DMS53 treated with DMSO at 0.1 percent for 48 hours (cell line): Measurements from ENCODE around the gene ARHGEF25.
"Not testable (repeated sequence)": the region's sequence is repeated elsewhere in the genome, so short reads cannot be mapped to it uniquely, and the experiment has no call there.

Experiments used
- DNase-seq: peaks from one replicate; lab custom pipeline; 2025; ENCODE audit not compliant: unreplicated experiment; lab: John Stamatoyannopoulos, UW

Gene ARHGEF25

DNA sequence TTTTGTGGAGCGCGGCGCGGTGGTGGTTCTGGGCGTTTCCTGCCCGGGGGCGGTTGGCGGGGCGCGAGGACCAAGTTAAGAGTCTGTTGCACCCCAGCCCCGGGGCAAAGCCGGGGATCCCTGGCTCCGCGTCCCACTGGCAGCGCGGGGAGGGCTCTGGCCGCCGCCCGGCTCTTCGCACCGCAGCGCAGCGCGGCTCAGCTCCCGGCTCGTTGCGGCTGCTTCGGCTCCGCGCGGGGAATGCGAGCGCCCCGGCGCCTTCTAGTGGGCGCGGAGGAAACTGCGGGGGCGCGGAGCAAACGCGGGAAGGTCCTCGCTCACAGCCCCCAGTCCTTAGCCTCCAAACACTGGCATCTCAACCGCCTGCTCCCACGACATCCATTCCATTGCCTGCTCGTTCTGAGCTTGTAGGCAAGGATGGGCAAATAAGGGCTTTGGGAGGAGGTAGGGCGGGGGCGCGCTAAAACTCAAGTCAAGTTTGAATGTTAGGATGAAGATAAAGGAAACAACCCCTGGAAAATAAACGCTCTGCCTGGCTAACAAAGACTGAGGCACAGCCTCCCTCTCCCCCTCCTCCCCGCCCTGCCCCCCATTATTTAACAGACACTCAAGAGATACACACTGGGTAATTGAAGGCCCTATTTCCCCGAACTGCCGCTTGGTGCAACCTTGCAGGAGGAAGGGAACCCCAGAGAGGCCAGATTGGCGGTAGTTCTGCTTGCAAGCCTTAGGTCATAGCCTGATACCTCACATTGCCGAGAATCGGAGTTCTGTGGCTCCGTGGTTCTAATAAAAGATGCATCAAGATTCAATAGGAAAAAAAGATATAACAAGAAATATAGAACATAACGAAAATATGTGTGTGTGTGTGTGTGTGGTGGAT lies 22.0 kb downstream of the ARHGEF25 start, which contains the start of gene B4GALNT1:
Gene B4GALNT1, minus strand, starts transcription at position 244 of the 883 bp plus-strand sequence. CDS start 1,069 bp downstream, outside the sequence.
- DNase-seq = peak; percentile 55

DNA sequence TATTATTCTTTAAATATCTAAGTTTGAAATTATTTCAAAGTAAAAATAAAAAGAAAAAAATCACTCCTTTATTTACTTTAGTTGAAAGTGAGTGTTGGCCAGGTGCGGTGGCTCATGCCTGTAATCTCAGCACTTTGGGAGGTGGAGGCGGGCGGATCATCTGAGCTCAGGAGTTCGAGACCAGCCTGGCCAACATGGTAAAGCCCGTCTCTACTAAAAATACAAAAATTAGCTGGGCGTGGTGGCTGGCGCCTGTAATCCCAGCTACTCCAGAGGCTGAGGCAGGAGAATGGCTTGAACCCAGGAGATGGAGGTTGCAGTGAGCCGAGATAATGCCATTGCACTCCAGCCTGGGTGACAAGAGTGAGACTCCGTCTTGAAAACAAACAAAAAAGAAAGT lies 25.5 kb downstream of the ARHGEF25 start:
- not testable (repeated sequence) for DNase-seq

DNA sequence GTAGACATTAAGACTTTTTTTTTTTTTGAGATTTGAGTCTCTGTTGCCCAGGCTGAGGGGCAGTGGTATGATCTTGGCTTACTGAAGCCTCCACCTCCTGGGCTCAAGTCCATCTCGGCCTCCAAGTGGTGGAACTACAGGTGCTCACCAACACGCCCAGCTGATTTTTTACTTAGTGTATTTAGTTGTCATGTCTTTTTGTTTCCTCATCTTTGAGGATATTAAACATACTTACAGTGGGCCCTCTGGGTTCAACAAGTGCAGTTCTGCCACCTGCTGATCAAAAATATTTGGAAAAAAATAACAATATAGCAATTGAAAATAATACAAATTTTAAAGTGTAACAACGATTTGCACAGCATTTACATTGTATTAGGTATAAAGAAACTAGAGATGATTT lies 26.1 kb downstream of the ARHGEF25 start:
- no peak for DNase-seq

DNA sequence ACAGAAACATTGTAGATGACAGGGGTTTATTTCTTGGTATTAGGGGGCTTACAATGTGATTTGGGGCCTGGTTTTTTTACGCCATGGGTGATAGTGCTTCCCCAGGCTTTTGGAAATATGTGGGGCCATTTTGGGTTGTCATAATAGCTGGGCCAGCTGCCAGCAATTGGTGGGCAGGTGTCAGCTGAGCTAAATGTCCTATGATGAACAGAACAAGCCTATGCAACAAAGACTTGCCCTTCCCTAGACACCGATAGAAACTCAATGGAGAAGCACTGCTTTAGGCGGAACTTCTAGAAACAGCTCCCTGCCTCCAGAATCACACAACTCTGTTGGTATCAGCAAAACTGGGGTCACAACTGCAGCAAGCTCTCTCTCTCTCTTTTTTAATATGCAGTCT lies 26.9 kb downstream of the ARHGEF25 start:
- no peak for DNase-seq

DNA sequence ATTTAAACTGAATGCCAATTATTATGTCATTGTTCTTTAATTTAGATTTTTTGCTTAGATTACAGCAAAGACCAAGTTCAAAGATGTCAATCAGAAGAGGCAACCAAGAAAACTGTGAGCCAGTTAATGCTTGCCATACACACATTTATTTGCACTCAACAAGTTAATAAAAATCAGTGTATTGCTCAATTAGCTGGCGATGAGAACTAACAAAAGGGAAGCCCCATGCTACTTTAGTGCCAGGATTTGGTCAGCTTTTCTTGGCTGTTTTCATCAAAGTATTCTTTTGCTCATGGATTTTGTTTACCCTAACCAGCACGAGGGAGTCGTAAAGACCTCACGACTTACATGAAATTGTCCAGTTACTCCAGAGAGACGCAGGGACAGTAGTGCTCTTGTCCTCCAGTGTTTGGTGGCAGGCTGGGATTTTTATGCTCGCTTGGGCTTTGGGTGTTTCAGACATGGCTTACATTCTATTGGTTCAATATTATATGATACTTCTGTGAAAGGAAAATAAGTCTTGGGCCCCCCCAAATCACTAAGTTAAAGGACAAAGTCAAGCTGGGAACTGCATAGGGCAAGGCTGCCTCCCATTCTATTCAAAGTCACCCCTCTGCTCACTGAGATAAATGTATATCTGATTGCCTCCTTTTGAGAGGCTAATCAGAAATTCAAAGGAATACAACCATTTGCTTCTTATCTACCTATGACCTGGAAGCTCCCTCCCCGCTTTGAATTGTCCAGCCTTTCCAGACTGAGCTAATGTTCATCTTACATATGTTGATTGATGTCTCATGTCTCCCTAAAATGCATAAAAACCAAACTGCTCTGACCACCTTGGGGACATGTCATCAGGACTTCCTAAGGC lies 29.2 kb downstream of the ARHGEF25 start:
- DNase-seq = no peak

DNA sequence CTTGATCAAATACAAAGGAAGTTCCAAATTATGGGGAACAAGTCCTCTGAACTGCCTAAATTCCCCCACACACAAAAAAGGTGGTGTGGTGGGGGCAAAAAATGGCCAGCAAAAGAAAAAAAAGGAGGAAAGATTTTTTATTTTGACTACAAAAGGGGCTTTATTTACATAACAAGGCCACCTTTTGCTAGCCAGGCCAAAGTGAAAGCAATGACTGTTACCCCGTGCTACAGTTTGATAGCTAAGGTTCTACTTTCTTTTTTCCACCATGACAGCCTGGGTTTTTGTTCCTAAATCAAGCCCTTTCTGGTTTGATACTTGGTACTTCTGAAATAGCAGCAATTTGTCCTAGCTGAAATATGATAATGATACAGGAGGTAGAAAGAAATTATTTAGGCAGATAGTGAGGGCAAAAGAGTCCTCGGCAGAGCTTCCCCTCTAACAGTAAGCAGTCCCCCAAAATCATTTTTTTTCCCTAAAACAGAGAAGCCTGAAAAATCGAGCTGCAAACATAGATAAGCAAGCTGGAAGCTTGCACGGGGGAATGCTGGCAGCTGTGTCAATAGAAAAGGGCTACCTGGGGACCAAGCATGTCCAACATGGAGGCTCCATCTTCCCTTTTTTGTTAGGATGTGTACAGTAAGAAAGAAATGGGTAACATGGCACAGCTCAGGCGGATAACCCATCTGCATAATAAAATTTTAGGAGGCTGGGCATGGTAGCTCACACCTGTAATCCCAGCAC lies 30.6 kb downstream of the ARHGEF25 start:
- DNase-seq = no peak

DNA sequence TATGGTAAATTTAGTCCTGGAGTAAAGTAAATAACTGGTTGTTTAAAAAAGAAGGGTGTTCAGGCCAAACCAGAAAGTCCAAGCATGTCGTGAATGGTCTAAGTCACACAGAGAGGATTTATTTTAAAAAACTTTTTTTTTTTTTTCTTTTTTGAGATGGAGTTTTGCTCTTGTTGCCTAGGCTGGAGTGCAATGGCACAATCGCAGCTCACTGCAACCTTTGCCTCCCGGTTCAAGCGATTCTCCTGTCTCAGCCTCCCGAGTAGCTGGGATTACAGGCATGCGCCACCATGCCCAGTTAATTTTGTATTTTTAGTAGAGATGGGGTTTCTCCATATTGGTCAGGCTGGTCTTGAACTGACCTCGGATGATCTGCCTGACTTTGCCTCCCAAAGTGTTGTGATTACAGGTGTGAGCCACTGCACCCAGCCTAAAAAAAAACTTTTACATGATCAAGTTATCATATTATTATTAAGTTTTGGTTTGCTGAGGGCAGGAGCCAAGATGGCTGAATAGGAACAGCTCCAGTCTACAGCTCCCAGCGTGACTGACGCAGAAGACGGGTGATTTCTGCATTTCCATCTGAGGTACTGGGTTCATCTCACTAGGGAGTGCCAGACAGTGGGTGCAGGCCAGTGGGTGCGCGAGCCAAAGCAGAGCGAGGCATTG lies 34.9 kb downstream of the ARHGEF25 start:
- DNase-seq = not testable (repeated sequence)

DNA sequence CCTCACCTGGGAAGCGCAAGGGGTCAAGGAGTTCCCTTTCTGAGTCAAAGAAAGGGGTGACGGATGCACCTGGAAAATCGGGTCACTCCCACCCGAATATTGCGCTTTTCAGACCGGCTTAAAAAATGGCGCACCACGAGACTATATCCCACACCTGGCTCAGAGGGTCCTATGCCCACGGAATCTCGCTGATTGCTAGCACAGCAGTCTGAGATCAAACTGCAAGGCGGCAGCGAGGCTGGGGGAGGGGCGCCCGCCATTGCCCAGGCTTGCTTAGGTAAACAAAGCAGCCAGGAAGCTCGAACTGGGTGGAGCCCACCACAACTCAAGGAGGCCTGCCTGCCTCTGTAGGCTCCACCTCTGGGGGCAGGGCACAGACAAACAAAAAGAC lies 35.4 kb downstream of the ARHGEF25 start:
- not testable (repeated sequence) for DNase-seq

DNA sequence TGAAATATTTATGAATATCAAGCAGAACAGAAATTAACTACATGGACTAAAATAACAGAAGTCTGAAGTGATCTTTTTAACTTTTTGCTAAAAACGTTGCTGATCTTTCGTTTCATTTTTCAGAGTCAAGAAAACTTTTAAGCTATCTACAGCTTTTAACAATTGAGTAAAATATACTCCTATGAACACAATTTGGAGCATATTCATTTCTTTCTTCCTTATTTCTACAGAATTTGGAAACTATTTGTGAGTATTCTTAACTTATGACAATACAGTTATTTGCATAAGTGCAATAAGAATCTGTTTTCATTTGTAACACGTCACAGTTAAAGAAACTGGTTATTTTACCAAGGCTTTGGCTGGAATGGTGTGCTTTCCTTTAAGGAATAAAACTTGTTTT lies 42.8 kb downstream of the ARHGEF25 start:
- DNase-seq = no peak

DNA sequence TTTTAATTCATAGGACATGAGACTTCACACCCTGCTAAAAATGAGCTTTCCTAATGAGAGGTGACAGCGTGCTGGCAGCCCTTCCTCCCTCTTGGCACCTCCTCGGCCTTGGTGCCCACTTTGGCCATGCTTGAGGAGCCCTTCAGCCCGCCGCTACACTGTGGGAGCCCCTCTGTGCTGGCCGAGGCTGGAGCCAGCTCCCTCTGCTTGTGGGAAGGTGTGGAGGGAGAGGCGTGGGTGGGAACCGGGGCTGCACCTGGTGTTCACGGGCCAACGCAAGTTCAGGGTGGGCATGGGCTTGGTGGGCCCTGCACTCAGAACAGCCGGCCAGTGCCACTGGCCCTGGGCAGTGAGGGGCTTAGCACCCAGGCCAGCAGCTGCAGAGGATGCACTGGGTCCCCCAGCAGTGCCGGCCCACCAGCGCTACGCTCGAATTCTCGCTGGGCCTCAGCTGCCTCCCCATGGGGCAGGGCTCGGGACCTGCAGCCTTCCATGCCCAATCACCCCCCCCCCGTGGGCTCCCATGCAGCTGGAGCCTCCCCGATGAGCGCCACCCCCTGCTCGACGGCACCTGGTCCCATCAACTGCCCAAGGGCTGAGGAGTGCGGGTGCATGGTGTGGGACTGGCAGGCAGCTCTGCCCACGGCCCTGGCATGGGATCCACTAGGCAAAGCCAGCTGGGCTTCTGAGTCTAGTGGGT lies 44.5 kb downstream of the ARHGEF25 start:
- DNase-seq = no peak

DNA sequence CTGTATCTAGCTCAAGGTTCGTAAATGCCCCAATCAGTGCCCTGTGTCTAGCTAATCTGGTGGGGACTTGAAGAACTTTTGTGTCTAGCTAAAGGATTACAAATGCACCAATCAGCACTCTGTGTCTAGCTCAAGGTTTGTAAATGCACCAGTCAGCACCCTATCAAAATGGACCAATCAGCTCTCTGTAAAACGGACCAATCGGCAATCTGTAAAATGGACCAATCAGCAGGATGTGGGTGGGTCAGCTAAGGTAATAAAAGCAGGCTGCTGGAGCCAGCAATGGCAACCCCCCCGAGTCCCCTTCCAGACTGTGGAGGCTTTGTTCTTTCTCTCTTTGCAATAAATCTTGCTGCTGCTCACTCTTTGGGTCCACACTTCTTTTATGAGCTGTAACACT lies 45.2 kb downstream of the ARHGEF25 start:
- not testable (repeated sequence) for DNase-seq

DNA sequence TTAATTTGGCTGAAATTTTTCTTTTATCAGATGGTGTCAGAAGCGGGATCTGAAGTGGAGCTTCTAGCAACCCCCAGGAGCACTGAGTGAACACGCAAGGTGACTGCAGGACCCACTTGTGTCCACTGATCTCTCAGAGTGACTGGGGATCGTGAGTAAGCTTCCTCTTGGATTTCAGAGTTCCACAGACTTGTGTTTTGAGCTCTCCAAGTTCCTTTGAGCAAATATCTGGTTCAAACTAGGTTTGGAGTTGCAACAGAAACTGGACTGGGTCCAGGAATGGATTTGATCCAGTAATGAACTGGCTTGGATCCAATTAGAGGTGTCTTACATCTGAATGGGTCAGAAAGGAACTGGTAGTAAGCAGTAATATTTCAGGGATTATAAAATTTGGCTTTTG lies 46.5 kb downstream of the ARHGEF25 start:
- no peak for DNase-seq

DNA sequence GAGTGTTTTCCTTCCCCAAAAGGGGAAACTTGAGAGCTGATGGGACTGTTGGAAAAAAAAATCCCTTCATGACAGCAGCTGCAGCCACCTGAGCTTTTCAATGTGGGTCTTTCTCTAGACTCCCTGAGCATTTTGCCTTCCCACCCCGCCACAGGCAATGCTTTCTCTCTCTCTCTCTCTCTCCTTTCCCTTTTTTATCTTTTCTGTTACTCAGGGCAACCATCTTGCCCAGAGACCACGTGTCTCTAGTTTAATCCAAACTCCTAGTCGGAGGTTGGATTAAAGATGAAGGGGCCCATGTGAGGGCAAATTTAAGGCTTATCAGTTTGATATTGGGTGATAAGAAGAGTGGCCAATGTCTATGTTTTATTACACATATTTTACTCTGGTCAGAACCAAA lies 47.7 kb downstream of the ARHGEF25 start:
- DNase-seq = no peak

DNA sequence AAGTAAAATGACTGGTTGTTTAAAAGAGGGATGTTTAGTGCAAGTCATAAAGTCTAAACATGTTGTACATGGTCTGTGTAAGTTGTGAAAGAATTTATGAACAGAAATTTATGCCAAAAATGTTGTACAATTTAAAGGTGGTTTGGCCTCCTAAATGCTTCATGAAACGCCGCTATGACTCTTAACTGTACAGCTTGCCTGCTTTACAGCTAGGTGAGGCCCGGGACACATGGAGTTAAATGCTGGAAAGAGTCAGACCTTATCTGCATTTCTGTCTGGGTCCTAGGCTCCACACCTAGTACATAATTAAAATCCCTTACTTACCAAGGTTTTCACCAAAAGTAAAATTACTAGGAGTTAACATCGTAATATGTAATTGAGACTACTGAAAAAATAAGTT lies 50.1 kb downstream of the ARHGEF25 start:
- DNase-seq = no peak

DNA sequence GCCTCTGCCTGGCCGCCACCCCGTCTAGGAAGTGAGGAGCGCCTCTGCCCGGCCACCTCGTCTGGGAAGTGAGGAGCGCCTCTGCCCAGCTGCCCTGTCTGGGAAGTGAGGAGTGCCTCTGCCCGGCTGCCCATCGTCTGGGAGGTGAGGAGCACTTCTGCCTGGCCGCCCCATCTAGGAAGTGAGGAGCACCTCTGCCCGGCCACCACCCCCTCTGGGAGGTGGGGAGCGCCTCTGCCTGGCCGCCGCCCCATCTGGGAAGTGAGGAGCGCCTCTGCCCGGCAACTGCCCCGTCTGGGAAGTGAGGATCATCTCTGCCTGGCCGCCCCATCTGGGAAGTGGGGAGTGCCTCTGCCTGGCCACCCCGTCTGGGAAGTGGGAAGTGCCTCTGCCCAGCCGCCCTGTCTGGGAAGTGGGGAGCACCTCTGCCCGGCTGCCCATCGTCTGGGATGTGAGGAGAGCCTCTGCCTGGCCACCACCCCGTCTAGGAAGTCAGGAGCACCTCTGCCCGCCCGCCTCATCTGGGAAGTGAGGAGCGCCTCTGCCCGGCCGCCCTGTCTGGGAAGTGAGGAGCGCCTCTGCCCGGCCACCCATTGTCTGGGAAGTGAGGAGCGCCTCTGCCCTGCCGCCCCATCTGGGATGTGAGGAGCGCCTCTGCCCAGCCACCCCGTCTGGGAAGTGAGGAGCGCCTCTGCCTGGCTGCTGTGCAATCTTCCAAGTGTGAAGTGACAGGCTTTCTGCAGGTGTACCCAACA lies 54.0 kb downstream of the ARHGEF25 start:
- not testable (repeated sequence) for DNase-seq
